ENCODE results near the gene IL3.

The IL3 gene

DNA sequence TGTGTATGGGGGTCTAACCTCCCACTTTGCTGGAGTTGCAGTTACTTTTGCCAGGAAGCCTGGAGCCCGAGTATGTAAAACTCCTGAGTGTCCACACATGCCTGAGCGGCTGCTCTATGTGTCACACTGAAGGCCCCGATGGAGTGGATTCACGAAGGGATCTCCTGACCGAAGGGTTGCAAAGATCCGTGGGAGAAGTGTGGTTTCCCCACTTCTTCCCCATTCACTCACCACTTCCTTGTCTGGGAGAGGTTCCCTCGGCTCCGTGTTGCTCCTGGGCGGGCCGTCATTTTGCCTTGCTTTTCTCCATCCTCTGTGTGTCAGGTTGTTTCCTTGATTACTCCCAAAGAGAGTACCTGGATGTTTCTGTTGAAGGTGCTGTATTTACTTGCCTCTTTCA is 16.2 kb upstream of the IL3 start:
- TF ChIP-seq ISL1 (CRISPR knock-in tag; IDR thresholded peaks at IDR 0.05) (no peak), ZNF70 (CRISPR knock-in tag; IDR thresholded peaks at IDR 0.05) (no peak), PPARA (CRISPR knock-in tag; IDR thresholded peaks at IDR 0.05; ENCODE audit: borderline replicate concordance) (no peak), TCF4 (CRISPR knock-in tag; IDR thresholded peaks at IDR 0.05; ENCODE audit: borderline replicate concordance) (no peak), CSRNP3 (CRISPR knock-in tag; IDR thresholded peaks at IDR 0.05) (no peak), ESRRG (CRISPR knock-in tag; IDR thresholded peaks at IDR 0.05) (no peak), TOX (CRISPR knock-in tag; IDR thresholded peaks at IDR 0.05; ENCODE audit: borderline replicate concordance) (no peak), GLIS3 (CRISPR knock-in tag; IDR thresholded peaks at IDR 0.05) (no peak), ZFP30 (CRISPR knock-in tag; IDR thresholded peaks at IDR 0.05) (no peak), CSDC2 (CRISPR knock-in tag; IDR thresholded peaks at IDR 0.05) (no peak), ZNF565 (CRISPR knock-in tag; conservative IDR thresholded peaks at IDR 0.05; ENCODE audit: low read depth) (no peak), ZFP3 (CRISPR knock-in tag; IDR thresholded peaks at IDR 0.05) (no peak), OSR1 (CRISPR knock-in tag; IDR thresholded peaks at IDR 0.05) (no peak), SNAI2 (CRISPR knock-in tag; IDR thresholded peaks at IDR 0.05) (no peak), RARB (CRISPR knock-in tag; IDR thresholded peaks at IDR 0.05) (no peak), ARNTL (CRISPR knock-in tag; IDR thresholded peaks at IDR 0.05; ENCODE audit: borderline replicate concordance, low read depth) (no peak), ZNF8 (CRISPR knock-in tag; IDR thresholded peaks at IDR 0.05) (no peak)
- TF ChIP-seq, protein P1, sequence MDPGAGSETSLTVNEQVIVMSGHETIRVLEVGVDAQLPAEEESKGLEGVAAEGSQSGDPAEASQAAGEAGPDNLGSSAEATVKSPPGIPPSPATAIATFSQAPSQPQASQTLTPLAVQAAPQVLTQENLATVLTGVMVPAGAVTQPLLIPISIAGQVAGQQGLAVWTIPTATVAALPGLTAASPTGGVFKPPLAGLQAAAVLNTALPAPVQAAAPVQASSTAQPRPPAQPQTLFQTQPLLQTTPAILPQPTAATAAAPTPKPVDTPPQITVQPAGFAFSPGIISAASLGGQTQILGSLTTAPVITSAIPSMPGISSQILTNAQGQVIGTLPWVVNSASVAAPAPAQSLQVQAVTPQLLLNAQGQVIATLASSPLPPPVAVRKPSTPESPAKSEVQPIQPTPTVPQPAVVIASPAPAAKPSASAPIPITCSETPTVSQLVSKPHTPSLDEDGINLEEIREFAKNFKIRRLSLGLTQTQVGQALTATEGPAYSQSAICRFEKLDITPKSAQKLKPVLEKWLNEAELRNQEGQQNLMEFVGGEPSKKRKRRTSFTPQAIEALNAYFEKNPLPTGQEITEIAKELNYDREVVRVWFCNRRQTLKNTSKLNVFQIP (CRISPR knock-in tag; IDR thresholded peaks at IDR 0.05; ENCODE audit: borderline replicate concordance, low read depth): no peak
- TF ChIP-seq, protein P2, sequence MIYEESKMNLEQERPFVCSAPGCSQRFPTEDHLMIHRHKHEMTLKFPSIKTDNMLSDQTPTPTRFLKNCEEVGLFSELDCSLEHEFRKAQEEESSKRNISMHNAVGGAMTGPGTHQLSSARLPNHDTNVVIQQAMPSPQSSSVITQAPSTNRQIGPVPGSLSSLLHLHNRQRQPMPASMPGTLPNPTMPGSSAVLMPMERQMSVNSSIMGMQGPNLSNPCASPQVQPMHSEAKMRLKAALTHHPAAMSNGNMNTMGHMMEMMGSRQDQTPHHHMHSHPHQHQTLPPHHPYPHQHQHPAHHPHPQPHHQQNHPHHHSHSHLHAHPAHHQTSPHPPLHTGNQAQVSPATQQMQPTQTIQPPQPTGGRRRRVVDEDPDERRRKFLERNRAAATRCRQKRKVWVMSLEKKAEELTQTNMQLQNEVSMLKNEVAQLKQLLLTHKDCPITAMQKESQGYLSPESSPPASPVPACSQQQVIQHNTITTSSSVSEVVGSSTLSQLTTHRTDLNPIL (CRISPR knock-in tag; IDR thresholded peaks at IDR 0.05; ENCODE audit: low read depth): no peak
- no peak for ATAC-seq

DNA sequence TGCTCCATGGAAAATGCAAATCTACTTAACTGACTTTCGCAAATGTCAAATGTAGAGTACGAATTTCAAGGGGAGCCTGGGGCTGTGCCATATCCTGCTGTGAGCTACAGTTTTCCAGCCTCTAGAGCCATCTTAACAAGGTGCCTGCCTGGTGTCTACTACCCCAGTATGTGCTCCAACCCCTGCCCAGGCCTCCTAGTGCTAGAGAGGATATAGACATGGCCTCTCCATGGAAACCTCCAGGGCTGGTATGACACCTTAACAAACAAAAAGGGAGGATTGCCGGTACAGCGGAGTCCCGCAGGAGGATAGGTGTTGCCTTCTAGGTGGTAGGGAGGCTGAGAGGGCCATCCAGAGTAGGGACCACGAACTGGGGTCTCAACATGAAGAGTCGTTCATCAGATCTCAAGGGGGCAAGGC is 13.6 kb upstream of the IL3 start:
- ATAC-seq: no peak

More for the DNA sequence above, 13.6 kb upstream of the IL3 start:
- TF ChIP-seq ZC3H10 (CRISPR knock-in tag; IDR thresholded peaks at IDR 0.05) (no peak), ZNF70 (CRISPR knock-in tag; IDR thresholded peaks at IDR 0.05) (no peak), ARNTL (CRISPR knock-in tag; IDR thresholded peaks at IDR 0.05; ENCODE audit: borderline replicate concordance, low read depth) (no peak), CSRNP3 (CRISPR knock-in tag; IDR thresholded peaks at IDR 0.05) (no peak), OSR1 (CRISPR knock-in tag; IDR thresholded peaks at IDR 0.05) (no peak), GLIS3 (CRISPR knock-in tag; IDR thresholded peaks at IDR 0.05) (no peak), BACH2 (CRISPR knock-in tag; IDR thresholded peaks at IDR 0.05; ENCODE audit: borderline replicate concordance) (no peak), SNAI2 (CRISPR knock-in tag; IDR thresholded peaks at IDR 0.05) (no peak), TOX (CRISPR knock-in tag; IDR thresholded peaks at IDR 0.05; ENCODE audit: borderline replicate concordance) (no peak), ZFP3 (CRISPR knock-in tag; IDR thresholded peaks at IDR 0.05) (no peak)
- TF ChIP-seq, protein P3, sequence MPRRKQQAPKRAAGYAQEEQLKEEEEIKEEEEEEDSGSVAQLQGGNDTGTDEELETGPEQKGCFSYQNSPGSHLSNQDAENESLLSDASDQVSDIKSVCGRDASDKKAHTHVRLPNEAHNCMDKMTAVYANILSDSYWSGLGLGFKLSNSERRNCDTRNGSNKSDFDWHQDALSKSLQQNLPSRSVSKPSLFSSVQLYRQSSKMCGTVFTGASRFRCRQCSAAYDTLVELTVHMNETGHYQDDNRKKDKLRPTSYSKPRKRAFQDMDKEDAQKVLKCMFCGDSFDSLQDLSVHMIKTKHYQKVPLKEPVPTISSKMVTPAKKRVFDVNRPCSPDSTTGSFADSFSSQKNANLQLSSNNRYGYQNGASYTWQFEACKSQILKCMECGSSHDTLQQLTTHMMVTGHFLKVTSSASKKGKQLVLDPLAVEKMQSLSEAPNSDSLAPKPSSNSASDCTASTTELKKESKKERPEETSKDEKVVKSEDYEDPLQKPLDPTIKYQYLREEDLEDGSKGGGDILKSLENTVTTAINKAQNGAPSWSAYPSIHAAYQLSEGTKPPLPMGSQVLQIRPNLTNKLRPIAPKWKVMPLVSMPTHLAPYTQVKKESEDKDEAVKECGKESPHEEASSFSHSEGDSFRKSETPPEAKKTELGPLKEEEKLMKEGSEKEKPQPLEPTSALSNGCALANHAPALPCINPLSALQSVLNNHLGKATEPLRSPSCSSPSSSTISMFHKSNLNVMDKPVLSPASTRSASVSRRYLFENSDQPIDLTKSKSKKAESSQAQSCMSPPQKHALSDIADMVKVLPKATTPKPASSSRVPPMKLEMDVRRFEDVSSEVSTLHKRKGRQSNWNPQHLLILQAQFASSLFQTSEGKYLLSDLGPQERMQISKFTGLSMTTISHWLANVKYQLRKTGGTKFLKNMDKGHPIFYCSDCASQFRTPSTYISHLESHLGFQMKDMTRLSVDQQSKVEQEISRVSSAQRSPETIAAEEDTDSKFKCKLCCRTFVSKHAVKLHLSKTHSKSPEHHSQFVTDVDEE (CRISPR knock-in tag; IDR thresholded peaks at IDR 0.05): no peak
